ENCODE measurements around the gene CAST. TPM values are rescaled to one million over a fixed set of nuclear protein-coding genes. Genes with fewer than 3 reads are reported as not detected.

The CAST gene
- total RNA-seq, 1 experiment from 2014 or later: 52.3 TPM

DNA sequence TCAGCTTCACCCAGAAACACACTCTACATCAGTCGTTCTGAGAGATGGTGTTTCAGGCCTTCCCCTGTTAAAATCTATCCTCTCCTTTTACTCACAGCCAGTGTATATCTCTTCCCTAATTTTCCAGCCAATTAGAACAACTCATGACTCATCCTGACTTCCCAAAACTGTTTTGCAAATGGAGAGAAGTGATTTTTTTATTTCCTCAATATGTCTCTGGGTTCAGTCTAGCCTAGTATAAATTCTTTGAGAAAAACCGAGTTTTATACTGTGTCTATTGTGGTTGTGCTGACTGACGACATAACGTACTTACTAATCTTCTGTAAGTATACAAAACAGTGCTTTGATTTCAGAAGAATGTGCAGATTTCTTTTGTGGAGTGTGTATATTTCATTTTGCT lies 28.4 kb upstream of the CAST start:
- Histone ChIP-seq H3K14ac (ENCODE audit: insufficient read depth, low read length) (no peak overlapping the region), H3K4me2 (ENCODE audit: insufficient read depth, insufficient read length, low read length) (no peak overlapping the region), H3K18ac (ENCODE audit: insufficient read length, low read depth, low read length) (no peak overlapping the region), H2AFZ (ENCODE audit: low read length) (no peak overlapping the region), H3K79me2 (ENCODE audit: insufficient read depth, low read length) (no peaks in the 10 kb centered on the region), H2BK15ac (ENCODE audit: low read depth, low read length) (no peak overlapping the region), H4K91ac (ENCODE audit: insufficient read length, low read depth, low read length) (no peak overlapping the region), H3K27ac (ENCODE audit: insufficient read length, low read depth, low read length) (no peak overlapping the region), H4K5ac (ENCODE audit: insufficient read length, low read depth, low read length) (no peak overlapping the region), H4K20me1 (ENCODE audit: control insufficient read depth, insufficient read depth, insufficient read length) (no peaks in the 10 kb centered on the region), H2BK5ac (ENCODE audit: insufficient read length, low read length) (no peak overlapping the region), H3K23ac (ENCODE audit: insufficient read length, low read depth, low read length) (no peak overlapping the region), H2BK120ac (ENCODE audit: low read depth, low read length, poor library complexity, severe bottlenecking) (no peak overlapping the region), H4K8ac (replicated peaks; ENCODE audit: insufficient read length, low read depth, low read length) (no peak overlapping the region), H3K23me2 (ENCODE audit: insufficient read length, low read depth, low read length, poor library complexity, severe bottlenecking) (no peaks in the 10 kb centered on the region), H3K27me3 (ENCODE audit: insufficient read depth, low read length) (no peaks in the 10 kb centered on the region), H3K9me3 (ENCODE audit: control insufficient read depth, low read depth, low read length) (no peaks in the 10 kb centered on the region), H3K4me1 (ENCODE audit: insufficient read depth, low read length) (no peaks in the 10 kb centered on the region), H2AK5ac (ENCODE audit: insufficient read length, low read length) (no peak overlapping the region), H3K4ac (ENCODE audit: low read depth, low read length) (no peak overlapping the region), H3T11ph (ENCODE audit: low read length) (no peak overlapping the region), H2BK20ac (ENCODE audit: low read depth, low read length, poor library complexity, severe bottlenecking) (no peak overlapping the region), H3K9ac (ENCODE audit: extremely low read depth, insufficient read length, low read length) (no peak overlapping the region), H3K56ac (ENCODE audit: insufficient read length, low read depth, low read length) (no peak overlapping the region), H2BK12ac (ENCODE audit: insufficient read length, low read depth, low read length) (no peak overlapping the region), H3K79me1 (ENCODE audit: insufficient read depth, low read depth, low read length, poor library complexity, severe bottlenecking) (no peaks in the 10 kb centered on the region)
- TF ChIP-seq, protein P1, sequence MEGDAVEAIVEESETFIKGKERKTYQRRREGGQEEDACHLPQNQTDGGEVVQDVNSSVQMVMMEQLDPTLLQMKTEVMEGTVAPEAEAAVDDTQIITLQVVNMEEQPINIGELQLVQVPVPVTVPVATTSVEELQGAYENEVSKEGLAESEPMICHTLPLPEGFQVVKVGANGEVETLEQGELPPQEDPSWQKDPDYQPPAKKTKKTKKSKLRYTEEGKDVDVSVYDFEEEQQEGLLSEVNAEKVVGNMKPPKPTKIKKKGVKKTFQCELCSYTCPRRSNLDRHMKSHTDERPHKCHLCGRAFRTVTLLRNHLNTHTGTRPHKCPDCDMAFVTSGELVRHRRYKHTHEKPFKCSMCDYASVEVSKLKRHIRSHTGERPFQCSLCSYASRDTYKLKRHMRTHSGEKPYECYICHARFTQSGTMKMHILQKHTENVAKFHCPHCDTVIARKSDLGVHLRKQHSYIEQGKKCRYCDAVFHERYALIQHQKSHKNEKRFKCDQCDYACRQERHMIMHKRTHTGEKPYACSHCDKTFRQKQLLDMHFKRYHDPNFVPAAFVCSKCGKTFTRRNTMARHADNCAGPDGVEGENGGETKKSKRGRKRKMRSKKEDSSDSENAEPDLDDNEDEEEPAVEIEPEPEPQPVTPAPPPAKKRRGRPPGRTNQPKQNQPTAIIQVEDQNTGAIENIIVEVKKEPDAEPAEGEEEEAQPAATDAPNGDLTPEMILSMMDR (conservative IDR thresholded peaks at IDR 0.05): no peak
- WGBS (ENCODE audit: extremely low coverage, insufficient read length, low lambda C conversion rate): no CpG with 5 or more reads among the region's 4 CpGs
- no peaks in the 10 kb centered on the region for H3K9me3 Mint-ChIP-seq
- H3K27me3 Mint-ChIP-seq (ENCODE audit: low read depth): no peaks in the 10 kb centered on the region
- DNase-seq: no peak
- no peak overlapping the region for H3K27ac Mint-ChIP-seq
- H3K4me3 Mint-ChIP-seq: no peak overlapping the region
- peaks cover 4 to 9% of the 10 kb centered on the region in 2 experiments; a peak in 3 of 4 replicates for H3K4me1 Mint-ChIP-seq
- no peaks in the 10 kb centered on the region for H3K36me3 Mint-ChIP-seq (ENCODE audit: insufficient read depth in 1 of 3, low read depth in 3 of 3)

Data from H9 (cell line).